GM18858 (cell line): ENCODE measurements around the gene BCO1.

Experiments used
- ATAC-seq: cut with Tn5 transposase; IDR thresholded peaks from one replicate; pipeline ENCODE4 v1.9.1; 2021; ENCODE audit not compliant: unreplicated experiment

Gene BCO1

DNA sequence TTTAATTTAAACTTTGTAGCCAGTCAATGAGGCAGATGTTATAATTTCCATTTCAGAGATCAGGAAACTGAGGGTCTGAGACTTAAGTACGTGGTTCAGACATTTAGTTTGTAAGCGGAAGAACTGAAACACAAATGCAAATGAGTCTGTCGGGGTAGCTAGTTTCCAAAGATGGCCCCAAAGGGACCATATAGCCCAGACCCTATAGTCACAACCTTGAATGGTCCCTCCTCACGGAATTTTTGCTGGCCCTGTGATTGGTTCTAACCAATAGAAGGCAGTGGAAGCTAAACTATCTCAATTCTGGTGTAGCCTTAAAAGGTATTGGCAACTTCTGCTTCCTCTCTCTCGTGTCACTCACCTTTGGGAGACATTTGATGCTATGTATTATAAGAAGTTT, 7.5 kb upstream of the BCO1 start:
- no peak for ATAC-seq

- no peak for ATAC-seq
Measured at GRCh38 chr16:81232740-81233367, 5.6 kb upstream of the BCO1 start.

- ATAC-seq: no peak
Measured at GRCh38 chr16:81237282-81237681, 1.2 kb upstream of the BCO1 start.

DNA sequence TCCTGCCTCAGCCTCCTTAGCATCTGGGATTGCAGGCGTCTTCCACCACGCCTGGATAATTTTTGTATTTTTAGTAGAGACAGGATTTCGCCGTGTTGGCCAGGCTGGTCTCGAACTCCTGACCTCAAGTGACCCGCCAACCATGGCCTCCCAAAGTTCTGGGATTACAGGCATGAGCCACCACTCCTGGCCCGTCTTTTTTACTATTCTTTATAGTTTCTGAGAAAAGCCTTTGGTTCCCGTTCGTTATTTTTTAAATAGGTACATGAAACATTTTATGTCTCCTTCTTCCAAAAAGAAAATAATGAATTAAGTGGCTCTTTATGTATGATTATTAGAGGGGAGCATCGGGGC, 570 bp upstream of the BCO1 start:
- no peak for ATAC-seq

GRCh38 chr16:81239367-81240121, 1.1 kb downstream of the BCO1 start:
- no peak for ATAC-seq

DNA sequence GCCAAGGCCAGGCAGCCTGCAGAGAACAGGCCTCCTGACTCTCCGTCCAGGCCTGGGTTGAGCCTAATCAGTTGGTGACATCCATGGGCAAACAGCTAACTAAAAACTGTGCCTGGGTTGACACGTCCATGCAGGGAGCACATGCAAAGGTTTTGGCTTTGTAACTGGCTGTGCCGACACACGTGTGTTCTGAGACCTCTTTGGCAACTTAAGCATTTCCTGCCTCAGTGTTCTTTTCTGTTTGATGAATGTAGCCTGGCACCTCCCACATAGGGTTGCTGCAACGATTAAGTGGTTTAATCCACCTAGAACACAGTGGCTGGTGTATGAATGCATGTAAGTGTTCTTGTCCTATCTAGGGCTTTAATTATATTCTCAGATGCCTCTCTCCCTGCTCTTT, 3.2 kb downstream of the BCO1 start:
- no peak for ATAC-seq

- no peak for ATAC-seq
Measured at GRCh38 chr16:81242977-81243618, 4.6 kb downstream of the BCO1 start.

DNA sequence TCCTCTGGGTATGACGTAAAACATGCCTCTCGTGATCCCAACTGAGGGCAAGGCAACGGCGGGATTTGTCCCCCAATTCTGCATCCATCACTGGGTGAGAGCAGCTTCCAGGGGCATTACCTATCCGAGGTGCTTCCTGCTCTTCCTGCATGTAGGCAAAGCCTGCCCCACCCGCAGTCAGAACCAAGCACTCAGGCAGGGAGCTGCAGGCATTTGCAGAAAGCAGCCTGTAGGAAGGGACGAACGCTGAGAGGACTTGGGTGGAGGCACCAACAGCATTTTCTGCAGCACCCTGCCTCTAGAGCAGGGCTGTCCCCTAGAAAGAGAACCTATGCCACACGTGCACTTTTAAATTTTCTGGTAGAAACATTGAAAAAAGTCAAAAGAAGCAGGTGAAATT, 5.5 kb downstream of the BCO1 start:
- no peak for ATAC-seq

DNA sequence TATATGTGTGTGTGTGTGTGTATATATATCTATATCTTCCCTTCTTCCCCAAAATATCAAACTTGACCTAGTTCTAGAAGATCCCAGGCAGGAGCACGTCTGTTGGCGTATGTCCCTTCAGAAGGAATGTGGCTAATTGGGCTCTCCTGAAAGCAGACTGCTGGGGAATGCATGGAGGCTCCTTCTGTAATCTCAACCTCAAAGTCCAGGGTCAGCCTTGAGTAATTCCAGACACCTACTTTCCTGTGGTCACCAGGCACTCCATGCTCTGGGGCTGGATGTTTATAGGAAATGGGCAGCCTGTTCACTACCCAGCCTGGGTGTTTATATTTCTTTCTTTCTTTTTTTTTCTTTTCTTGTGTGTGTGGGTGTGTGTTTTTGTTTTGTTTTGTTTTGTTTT, 13.4 kb downstream of the BCO1 start:
- ATAC-seq: no peak

DNA sequence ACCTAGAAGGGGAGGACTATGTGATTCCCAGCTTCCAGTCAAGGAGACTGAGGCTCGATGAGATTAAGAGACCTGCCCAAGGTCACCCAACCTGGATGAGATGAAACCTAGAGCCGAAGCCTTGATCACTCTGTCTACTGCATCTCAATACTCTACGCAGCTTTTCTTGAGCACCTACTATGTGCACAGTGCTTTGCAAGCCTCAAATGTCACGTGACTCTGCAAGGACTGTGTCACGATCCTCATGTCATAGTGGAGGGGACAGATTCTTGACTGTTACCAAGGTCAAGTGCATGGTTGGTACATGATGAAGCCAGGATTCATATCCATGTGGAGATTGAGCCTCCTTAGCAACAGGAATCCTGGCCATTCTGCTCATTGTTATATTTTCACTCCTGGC, 14.7 kb downstream of the BCO1 start:
- ATAC-seq: no peak

GRCh38 chr16:81254922-81255526, 16.5 kb downstream of the BCO1 start:
- no peak for ATAC-seq

GRCh38 chr16:81259916-81260315, 21.4 kb downstream of the BCO1 start:
- ATAC-seq: no peak

DNA sequence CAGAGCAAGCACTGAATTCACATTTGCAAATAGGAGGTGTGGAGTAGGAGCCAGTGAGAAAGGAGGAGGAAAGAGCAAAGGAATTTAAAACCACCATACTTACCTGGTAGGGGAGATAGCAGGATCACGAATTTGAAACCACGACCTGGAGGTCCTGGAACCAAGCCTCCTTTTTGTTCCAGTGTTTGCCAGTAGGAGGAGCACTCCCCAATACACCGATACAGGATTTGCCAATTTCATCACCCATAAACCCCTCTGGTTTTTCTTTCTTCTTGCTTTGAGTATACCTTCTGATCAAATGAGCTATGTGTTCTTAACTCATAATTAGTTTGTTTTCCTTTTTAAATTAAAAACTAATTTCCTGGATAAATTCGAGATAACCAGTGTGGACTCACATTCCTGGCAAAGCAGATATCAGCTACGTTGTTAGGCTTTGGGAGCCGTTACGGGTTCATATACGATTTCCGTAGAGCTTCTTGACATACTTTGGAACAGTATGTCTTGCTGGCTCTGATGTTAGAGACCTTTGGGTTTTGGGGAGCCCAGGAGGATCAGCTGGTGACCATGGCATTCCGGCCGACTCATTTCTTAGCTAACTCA, 22.7 kb downstream of the BCO1 start:
- no peak for ATAC-seq

GRCh38 chr16:81263470-81264220, 25.2 kb downstream of the BCO1 start:
- ATAC-seq: no peak

DNA sequence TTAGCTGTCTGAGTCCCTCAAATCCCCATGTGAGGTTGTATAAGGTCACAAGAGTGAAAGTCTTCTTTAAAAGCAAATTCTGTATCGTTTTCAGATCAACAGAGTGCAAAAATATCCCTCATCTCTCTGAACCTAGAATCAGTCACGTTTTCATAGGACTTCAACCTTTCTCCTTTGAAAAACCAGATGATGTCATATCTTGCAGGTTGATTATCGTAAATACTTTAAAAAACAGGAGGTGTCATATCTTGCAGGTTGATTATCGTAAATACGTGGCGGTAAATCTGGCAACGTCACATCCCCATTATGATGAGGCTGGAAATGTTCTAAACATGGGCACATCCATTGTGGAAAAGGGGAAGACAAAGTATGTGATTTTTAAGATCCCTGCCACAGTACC, 25.9 kb downstream of the BCO1 start:
- ATAC-seq: no peak

DNA sequence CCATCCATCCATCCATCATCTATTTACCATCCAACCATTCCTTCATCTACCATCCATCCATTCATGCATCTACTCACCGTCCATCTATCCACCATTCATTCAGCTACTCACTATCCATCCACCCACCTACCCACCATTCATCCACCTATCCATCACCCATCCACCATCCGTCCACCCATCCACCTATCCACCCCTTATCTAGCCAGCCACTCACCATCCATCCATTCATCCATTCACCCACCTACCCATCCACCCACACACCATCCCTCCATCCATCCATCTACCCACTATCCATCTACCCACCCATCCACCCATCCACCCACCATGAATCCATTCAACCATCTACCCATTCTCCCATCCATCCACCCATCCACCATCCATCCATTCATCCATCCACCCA, 26.6 kb downstream of the BCO1 start:
- no peak for ATAC-seq

GRCh38 chr16:81265658-81266451, 27.4 kb downstream of the BCO1 start:
- ATAC-seq: no peak

DNA sequence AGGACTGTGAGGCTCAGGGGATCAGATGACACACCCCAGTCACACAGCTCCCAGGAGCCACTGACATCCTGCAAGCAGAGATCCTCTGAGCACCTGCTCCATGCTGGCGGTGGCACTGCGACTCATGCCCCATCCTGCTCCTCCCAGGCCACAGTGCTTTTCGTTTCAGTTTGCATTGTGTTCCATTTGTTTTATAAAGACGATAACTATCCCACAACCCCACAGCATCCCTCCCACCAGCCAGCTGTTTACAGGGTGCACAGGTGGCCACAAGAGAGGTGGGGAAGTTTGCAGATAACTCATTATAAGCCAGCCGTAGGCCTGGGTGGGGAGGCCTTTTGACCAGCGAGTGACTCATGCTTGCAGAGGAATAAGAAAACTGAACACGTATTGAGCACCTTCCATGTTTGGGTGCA, 28.2 kb downstream of the BCO1 start:
- no peak for ATAC-seq

- no peak for ATAC-seq
Measured at GRCh38 chr16:81268509-81268908, 30.0 kb downstream of the BCO1 start.
